Activated CD8-positive, alpha-beta T cell treated with anti-CD3 and anti-CD28 coated beads for 36 hours (primary cell): ENCODE data around the gene GABRP. TPM values are rescaled to one million over a fixed set of nuclear protein-coding genes. Genes with fewer than 3 reads are reported as not detected.

Source experiments
- ATAC-seq: fragments of 200-7000 bp; cut with Tn5 transposase; one replicate; pipeline ENCODE4 v1.10.0; 2021; ENCODE audit warnings: mild to moderate bottlenecking, moderate library complexity
- CTCF ChIA-PET: fragments of 350-600 bp; sonication (Branson Sonifier 250); formaldehyde crosslinking; loops from one replicate; lab custom pipeline; 2021; ENCODE audit warnings: antibody characterized with exemption; lab: Charles Lee
- POLR2A ChIA-PET: fragments of 350-600 bp; sonication (Branson Sonifier 250); formaldehyde crosslinking; loops from one replicate; lab custom pipeline; 2021; ENCODE audit warnings: antibody characterized with exemption; lab: Charles Lee
- DNase-seq: peaks from one replicate; pipeline ENCODE4 v3.0.0-alpha.2; 2020
- H3K27ac Mint-ChIP-seq: one replicate; pipeline ENCODE4 v1.8.0; 2021; ENCODE audit warnings: mild to moderate bottlenecking, mixed read lengths
- H3K27me3 Mint-ChIP-seq: one replicate; pipeline ENCODE4 v1.8.0; 2021; ENCODE audit warnings: mixed read lengths
- H3K36me3 Mint-ChIP-seq: one replicate; pipeline ENCODE4 v1.8.0; 2021; ENCODE audit warnings: low read depth, mixed read lengths
- H3K4me1 Mint-ChIP-seq: one replicate; pipeline ENCODE4 v1.8.0; 2021; ENCODE audit warnings: low read depth, mixed read lengths
- H3K4me3 Mint-ChIP-seq: one replicate; pipeline ENCODE4 v1.8.0; 2021; ENCODE audit warnings: mild to moderate bottlenecking, moderate library complexity, mixed read lengths
- H3K9me3 Mint-ChIP-seq: one replicate; pipeline ENCODE4 v1.8.0; 2021; ENCODE audit warnings: mixed read lengths
- CTCF ChIP-seq: fragments of 200-600 bp; IDR thresholded peaks from one replicate; pipeline ENCODE4 v1.8.0; 2022; ENCODE audit warnings: antibody characterized with exemption, mild to moderate bottlenecking
- intact Hi-C: fragments of 100-400 bp; cut with micrococcal nuclease; formaldehyde crosslinking; loops from one replicate; pipeline ENCODE4 v1.10.0; 2022
- total RNA-seq, 2 experiments: library from RNA; stranded (reverse); gene quantifications; one replicate each; pipeline ENCODE4 v1.2.3, GENCODE V29; 2021

GABRP gene
- total RNA-seq, 2 experiments from 2014 or later = not detected

GRCh38 chr5:170848033-170848432 lies 64.5 kb downstream of the GABRP start:
- peaks cover 5% of the 10 kb centered on the region for H3K27me3 Mint-ChIP-seq
- no peak for TF ChIP-seq CTCF
- intact Hi-C loops = no loop called here
- H3K27ac Mint-ChIP-seq = no peak overlapping the region
- H3K4me3 Mint-ChIP-seq = no peak overlapping the region
- H3K36me3 Mint-ChIP-seq = no peaks in the 10 kb centered on the region
- ATAC-seq (no peak), DNase-seq (no peak)
- CTCF ChIA-PET = no interaction called here
- POLR2A ChIA-PET = no interaction called here
- H3K4me1 Mint-ChIP-seq = no peaks in the 10 kb centered on the region
- no peaks in the 10 kb centered on the region for H3K9me3 Mint-ChIP-seq

GRCh38 chr5:170849374-170849773 lies 65.8 kb downstream of the GABRP start:
- no peak overlapping the region for H3K27ac Mint-ChIP-seq
- no peaks in the 10 kb centered on the region for H3K36me3 Mint-ChIP-seq
- no peak overlapping the region for H3K4me3 Mint-ChIP-seq
- H3K27me3 Mint-ChIP-seq = peaks cover 5% of the 10 kb centered on the region
- no peaks in the 10 kb centered on the region for H3K4me1 Mint-ChIP-seq
- POLR2A ChIA-PET = no interaction called here
- TF ChIP-seq CTCF = no peak
- CTCF ChIA-PET = no interaction called here
- no peak for DNase-seq
- ATAC-seq = no peak
- no peaks in the 10 kb centered on the region for H3K9me3 Mint-ChIP-seq
- intact Hi-C loops = no loop called here

GRCh38 chr5:170854566-170854965 lies 71.0 kb downstream of the GABRP start:
- no peak overlapping the region for H3K4me3 Mint-ChIP-seq
- H3K4me1 Mint-ChIP-seq = no peaks in the 10 kb centered on the region
- peaks cover 5% of the 10 kb centered on the region for H3K36me3 Mint-ChIP-seq
- H3K9me3 Mint-ChIP-seq = peaks cover 7% of the 10 kb centered on the region
- no peak overlapping the region for H3K27ac Mint-ChIP-seq
- intact Hi-C loops = no loop called here
- ChIA-PET CTCF (no interaction called here), POLR2A (no interaction called here)
- DNase-seq (no peak), ATAC-seq (no peak)
- peaks cover 11% of the 10 kb centered on the region for H3K27me3 Mint-ChIP-seq
- no peak for TF ChIP-seq CTCF

GRCh38 chr5:170857066-170857465 lies 73.5 kb downstream of the GABRP start:
- H3K4me3 Mint-ChIP-seq = no peak overlapping the region
- DNase-seq (no peak), ATAC-seq (no peak)
- no peak for TF ChIP-seq CTCF
- ChIA-PET CTCF (no interaction called here), POLR2A (no interaction called here)
- H3K36me3 Mint-ChIP-seq = peaks cover 16% of the 10 kb centered on the region
- H3K9me3 Mint-ChIP-seq = peaks cover 19% of the 10 kb centered on the region
- peaks cover 23% of the 10 kb centered on the region for H3K27me3 Mint-ChIP-seq
- H3K27ac Mint-ChIP-seq = no peak overlapping the region
- intact Hi-C loops = no loop called here
- peaks cover 5% of the 10 kb centered on the region for H3K4me1 Mint-ChIP-seq

GRCh38 chr5:170860415-170860814 lies 76.9 kb downstream of the GABRP start:
- no peak overlapping the region for H3K4me3 Mint-ChIP-seq
- peaks cover 41% of the 10 kb centered on the region for H3K27me3 Mint-ChIP-seq
- H3K36me3 Mint-ChIP-seq = peaks cover 18% of the 10 kb centered on the region

More at GRCh38 chr5:170860415-170860814, 76.9 kb downstream of the GABRP start:
- Mint-ChIP-seq H3K27ac (no peak overlapping the region), H3K4me1 (peaks cover 5% of the 10 kb centered on the region), H3K9me3 (peaks cover 20% of the 10 kb centered on the region)
- ATAC-seq = no peak
- CTCF ChIA-PET = no interaction called here
- intact Hi-C loops = no loop called here
- TF ChIP-seq CTCF = no peak
- POLR2A ChIA-PET = no interaction called here
- DNase-seq = no peak
